HG03159 (cell line): ENCODE measurements around the gene ETV7.
"Not testable (repeated sequence)": the region's sequence is repeated elsewhere in the genome, so short reads cannot be mapped to it uniquely, and the experiment has no call there.

Source experiments
- ATAC-seq: cut with Tn5 transposase; IDR thresholded peaks from one replicate; pipeline ENCODE4 v1.9.1; 2021; ENCODE audit warnings: mild to moderate bottlenecking, moderate library complexity; ENCODE audit not compliant: unreplicated experiment

ETV7 gene

GRCh38 chr6:36343109-36343680 is 44.3 kb downstream of the ETV7 start:
- no peak for ATAC-seq

- no peak for ATAC-seq
Measured at GRCh38 chr6:36340618-36341454, 46.6 kb downstream of the ETV7 start.

DNA sequence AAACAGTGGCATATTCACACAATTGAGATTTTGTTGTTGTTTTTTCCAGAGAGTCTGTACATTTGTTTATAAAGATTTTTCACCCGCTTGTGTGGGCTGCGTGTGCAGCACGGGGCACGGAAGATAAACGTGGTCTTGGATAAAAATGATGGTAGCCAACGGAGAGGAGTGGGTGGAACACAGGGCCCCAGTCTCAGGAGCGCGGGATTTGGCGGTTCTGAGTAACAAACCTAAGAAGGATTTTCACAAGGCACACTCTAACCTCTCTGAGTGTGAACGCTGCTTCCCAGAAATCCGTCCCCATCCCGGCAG is 47.2 kb downstream of the ETV7 start:
- ATAC-seq = no peak

- no peak for ATAC-seq
Measured at GRCh38 chr6:36339146-36339545, 48.3 kb downstream of the ETV7 start.

DNA sequence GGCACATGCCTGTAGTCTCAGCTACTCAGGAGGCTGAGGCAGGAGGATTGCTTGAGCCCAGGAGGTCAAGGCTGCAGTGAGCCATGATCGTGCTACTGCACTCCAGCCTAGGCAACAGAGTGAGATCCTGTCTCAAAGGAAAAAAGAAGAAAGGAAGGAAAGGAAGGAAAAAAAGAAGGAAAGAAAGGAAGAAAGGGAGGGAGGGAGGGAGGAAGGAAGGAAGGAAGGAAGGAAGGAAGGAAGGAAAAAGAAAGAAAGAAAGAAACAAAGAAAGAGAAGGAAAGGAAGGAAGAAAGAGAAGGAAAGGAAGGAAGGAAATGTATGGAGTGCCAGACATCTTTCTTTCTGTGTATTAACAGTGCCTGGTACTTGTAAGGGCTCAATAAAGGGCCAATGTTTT is 49.2 kb downstream of the ETV7 start:
- not testable (repeated sequence) for ATAC-seq

GRCh38 chr6:36337814-36338213 is 49.7 kb downstream of the ETV7 start:
- ATAC-seq = no peak

DNA sequence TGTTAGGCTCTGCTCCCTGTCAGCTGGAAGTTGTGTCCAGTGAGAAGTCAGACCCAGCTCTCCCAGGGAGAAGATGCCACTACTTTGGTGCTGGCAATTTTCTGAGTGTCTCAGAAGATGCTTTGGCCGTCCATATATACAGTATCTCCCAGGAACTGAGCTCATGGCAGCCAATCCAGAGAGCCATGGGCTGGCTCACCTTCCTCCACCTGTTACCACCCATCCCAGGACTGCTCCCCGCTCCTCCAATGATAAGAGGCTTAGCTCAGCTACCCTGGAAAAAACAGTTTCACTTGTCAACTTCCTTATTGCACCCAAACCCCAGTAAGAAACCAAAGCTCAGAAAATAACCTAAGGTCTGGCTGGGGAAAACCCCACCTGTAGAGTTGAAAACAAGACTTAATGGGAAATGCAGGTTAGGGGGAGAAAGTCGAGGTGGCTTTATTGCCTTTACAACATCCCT is 50.7 kb downstream of the ETV7 start, which contains the start of gene BNIP5:
BNIP5 (minus strand) TSS at position 110 of the 463 bp plus-strand sequence. CDS start 6,198 bp downstream, outside the sequence.
- ATAC-seq = no peak

DNA sequence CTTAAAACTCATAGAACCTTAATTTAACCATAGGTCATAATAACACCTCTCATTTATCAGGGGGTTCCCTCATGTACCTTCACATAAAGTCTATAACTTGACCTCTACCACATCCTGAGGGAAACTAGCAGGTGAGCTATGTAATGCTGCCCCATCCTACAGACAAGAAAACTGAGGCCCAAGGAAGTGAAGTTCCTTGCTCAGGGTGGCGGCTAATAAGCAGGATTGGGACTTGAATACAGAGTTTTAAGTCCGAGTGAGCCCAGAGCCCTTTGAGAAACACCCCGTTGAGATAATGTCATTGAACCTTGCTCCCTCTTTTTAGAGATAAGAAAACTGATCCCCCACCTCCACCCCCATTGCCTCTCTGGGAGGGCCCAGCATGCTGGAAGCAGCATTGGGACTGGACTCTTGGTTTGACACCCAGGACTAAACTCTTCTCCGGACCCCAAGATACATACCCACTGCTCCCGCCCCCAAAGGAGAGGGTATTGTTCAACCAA is 51.2 kb downstream of the ETV7 start:
- ATAC-seq = no peak

- ATAC-seq = no peak
Measured at GRCh38 chr6:36335465-36336207, 51.8 kb downstream of the ETV7 start.

GRCh38 chr6:36334832-36335459 is 52.5 kb downstream of the ETV7 start:
- ATAC-seq = no peak

GRCh38 chr6:36333931-36334725 is 53.3 kb downstream of the ETV7 start:
- ATAC-seq = no peak

- no peak for ATAC-seq
Measured at GRCh38 chr6:36333171-36333895, 54.1 kb downstream of the ETV7 start.

DNA sequence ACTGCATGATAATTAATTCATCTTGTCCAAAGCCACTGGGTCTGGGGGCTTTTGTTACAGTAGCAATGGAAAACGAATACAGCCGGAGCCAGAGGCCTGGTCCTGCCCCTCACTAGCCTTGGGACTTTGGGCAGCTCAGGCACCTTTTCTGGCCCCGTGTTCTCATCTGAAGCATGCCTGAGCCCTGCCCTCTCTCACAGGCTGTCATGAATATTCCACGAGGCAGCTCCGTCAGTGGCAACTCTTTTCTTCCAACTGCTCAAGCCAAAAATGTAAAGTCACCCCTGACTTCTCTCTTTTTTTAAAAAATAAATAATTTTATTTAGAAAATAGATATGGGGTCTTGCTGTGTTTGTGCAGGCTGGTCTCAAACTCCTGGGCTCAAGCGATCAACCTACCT is 56.1 kb downstream of the ETV7 start:
- no peak for ATAC-seq

DNA sequence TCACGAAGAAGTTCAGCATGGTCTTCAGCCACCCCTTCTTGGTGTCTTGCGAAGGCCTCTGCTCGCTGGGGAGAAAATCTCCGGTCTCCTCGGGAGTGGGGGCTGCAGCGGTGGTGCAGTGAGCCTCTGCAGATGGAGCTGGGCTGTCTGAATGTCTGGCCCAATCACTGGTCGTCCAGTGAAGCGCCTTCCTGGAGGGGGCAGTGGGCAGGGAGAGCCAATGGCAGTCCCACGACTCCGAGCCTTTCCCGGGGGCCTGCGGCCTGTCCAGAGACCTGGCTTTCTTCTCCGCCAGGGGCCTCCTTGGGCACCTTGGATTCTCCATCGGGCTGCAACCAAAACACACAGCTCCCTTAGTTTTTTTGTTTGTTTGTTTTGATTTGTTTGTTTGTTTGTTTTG is 57.1 kb downstream of the ETV7 start:
- no peak for ATAC-seq

- no peak for ATAC-seq
Measured at GRCh38 chr6:36329798-36330291, 57.6 kb downstream of the ETV7 start.

DNA sequence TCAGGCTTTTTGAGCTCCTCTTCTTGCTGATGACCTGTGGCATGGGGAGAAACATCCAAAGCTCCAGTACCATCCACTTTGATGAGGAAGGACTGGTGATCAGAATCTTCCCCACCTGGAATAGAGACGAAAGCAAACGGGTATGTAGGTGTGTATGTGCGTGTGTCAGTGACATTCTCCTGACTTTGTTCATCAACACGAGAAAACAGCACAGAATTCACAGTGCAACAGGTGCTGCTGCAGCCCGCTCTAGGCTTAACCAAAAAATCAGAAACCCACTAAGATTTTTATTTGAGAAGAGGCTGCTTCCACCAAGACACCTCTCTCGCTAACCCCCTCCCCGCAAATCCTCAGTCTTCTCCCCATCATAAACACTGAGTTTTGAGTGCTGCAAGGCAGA is 58.9 kb downstream of the ETV7 start:
- ATAC-seq = no peak

- ATAC-seq = no peak
Measured at GRCh38 chr6:36327919-36328236, 59.6 kb downstream of the ETV7 start.

DNA sequence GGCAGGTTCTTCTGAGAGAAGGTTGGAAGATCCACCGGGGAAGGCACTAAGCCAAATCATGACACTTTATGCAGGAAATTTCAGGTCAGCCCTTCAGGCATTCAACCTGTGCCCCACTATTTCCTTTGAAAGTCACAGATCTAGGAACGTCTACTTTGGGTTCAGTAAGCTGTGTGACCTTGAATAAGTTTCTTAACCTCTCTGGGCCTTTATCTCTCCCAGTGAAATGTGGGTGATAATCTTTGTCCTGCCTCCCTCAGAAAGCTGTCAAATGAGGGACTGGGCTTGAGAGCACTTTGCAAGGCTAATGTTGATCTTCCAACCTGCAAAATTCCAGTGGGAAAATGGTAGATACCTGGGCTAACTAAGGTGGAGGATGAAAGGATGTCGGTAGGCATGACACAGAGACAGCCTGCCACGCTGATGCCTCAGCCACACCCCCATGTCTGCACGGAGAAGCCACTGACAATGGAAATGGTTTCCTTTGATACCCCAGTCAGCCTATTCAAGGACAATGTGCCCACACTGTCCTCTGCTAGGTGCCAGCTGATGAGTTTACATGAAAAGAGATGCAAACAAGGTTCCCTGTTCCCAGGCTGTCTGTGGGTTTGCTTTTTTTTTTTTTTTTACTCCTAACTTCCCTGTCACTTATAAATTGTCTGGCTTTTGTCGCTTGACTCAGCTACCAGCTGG is 60.1 kb downstream of the ETV7 start:
- no peak for ATAC-seq

- ATAC-seq = no peak
Measured at GRCh38 chr6:36326356-36326995, 61.0 kb downstream of the ETV7 start.
